ENCODE measurements around the gene LIN7B.
"Not testable (repeated sequence)": the region's sequence is repeated elsewhere in the genome, so short reads cannot be mapped to it uniquely, and the experiment has no call there.

The LIN7B gene

GRCh38 chr19:49141352-49141751 lies 27.2 kb downstream of the LIN7B start:
- no peak for DNase-seq (ENCODE audit: low spot score)
- CTCF ChIA-PET, result interaction anchor here (0.9 kb wide), 1 partner anchor 58 kb away, joined by 3 read pairs; no protein-coding TSS in a partner anchor
- POLR2A ChIA-PET (ENCODE audit: low non-redundant PET), result interaction anchor here (0.6 kb wide), 1 partner anchor 9 kb away, joined by 3 read pairs; no protein-coding TSS in a partner anchor
- TF ChIP-seq CTCF (conservative IDR thresholded peaks at IDR 0.05; ENCODE audit: low read depth), result no peak
- H3K27ac ChIP-seq, result no peak overlapping the region

GRCh38 chr19:49142866-49143335 lies 28.7 kb downstream of the LIN7B start:
- ChIA-PET POLR2A (ENCODE audit: low non-redundant PET) (no interaction called here), CTCF (interaction anchor here (0.6 kb wide), 1 partner anchor 112 kb away, joined by 5 read pairs; no protein-coding TSS in a partner anchor)
- TF ChIP-seq CTCF (conservative IDR thresholded peaks at IDR 0.05; ENCODE audit: low read depth), result no peak
- H3K27ac ChIP-seq, result peak overlapping the region; percentile 21
- DNase-seq (ENCODE audit: low spot score), result peak; percentile 95

DNA sequence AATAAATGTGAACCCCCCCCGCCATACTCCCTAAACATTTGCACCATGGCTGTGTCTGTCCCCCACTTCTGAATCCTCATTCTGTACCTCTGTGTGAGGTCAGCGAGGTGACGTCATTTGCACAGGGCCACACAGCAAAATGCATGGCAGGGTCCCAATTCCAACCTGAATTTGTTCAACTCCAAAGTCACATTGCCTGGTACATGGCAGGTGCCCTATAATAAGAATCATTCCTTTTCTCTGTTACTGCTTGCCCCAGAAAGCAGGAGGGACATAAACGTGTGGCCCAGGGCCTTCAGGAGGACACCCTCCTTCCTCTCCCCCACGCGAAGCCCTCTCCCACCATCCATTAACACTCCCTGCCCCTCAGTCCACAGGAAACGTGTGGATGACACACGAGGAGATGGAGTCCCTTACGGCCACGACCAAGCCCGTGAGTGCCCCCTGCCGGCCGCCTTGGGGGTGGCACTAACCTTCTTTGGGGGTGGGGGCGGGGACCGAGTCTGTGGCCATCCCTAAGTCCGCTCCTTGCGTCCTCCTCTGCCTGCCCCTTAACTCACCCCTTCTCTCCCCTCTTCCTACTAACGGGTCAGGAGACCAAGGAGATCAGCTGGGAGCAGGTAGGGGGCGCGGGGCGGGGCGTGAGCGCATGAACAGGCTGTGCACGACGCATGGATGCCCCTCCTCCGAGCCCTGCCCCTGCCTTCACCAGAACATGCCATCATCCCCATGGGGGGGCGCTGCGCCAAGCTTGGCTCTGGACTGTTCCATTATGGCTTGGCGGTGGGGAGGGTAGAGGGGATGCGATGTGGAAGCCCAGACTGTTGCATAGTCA lies 31.6 kb downstream of the LIN7B start:
- ChIA-PET CTCF (interaction anchor here (0.6 to 3.7 kb wide), 3 partner anchors 10 to 435 kb away, joined by 3 to 14 read pairs (median 3); partner anchors contain the start of gene NOSIP), POLR2A (ENCODE audit: low non-redundant PET) (no interaction called here)
- peak; percentile 69 for TF ChIP-seq CTCF (conservative IDR thresholded peaks at IDR 0.05; ENCODE audit: low read depth)
- DNase-seq (ENCODE audit: low spot score), result peak; percentile 31
- no peak overlapping the region for H3K27ac ChIP-seq

DNA sequence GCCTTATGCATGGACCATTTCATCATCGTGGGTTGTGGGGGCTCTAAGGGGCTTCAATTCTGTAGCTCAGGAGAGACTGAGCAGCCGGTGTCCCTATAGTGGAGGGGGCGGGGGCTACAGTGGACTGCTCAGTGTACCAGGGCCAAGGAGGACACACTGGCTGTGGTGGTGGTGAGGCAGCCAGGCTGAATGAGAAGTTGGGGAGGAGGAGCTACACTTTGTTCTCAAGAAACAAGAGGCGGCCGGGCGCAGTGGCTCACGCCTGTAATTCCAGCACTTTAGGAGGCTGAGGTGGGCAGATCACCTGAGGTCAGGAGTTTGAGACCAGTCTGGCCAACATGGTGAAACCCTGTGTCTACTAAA lies 32.2 kb downstream of the LIN7B start:
- DNase-seq (ENCODE audit: low spot score); POLR2A ChIA-PET (ENCODE audit: low non-redundant PET): not testable (repeated sequence)
- CTCF ChIA-PET, result interaction anchor here (0.6 to 3.7 kb wide), 3 partner anchors 11 to 434 kb away, joined by 3 to 14 read pairs (median 3); partner anchors contain the start of gene NOSIP
- H3K27ac ChIP-seq, result peak overlapping the region; percentile 7; the same call in 1 of the 2 replicates

- no peak for TF ChIP-seq CTCF (conservative IDR thresholded peaks at IDR 0.05; ENCODE audit: low read depth)
- ChIA-PET POLR2A (ENCODE audit: low non-redundant PET) (no interaction called here), CTCF (interaction anchor here (0.6 to 3.7 kb wide), 2 partner anchors 19 to 50 kb away, joined by 5 to 14 read pairs; no protein-coding TSS in a partner anchor)
- DNase-seq (ENCODE audit: low spot score), result no peak
- H3K27ac ChIP-seq, result no peak overlapping the region
Measured at GRCh38 chr19:49148044-49148682, 34.0 kb downstream of the LIN7B start.

GRCh38 chr19:49148784-49149651 lies 34.8 kb downstream of the LIN7B start:
- TF ChIP-seq CTCF (conservative IDR thresholded peaks at IDR 0.05; ENCODE audit: low read depth), result no peak
- ChIA-PET CTCF (interaction anchor here (0.6 to 3.7 kb wide), 3 partner anchors 20 to 61 kb away, joined by 4 to 14 read pairs (median 5); no protein-coding TSS in a partner anchor), POLR2A (ENCODE audit: low non-redundant PET) (interaction anchor here (0.8 kb wide), 1 partner anchor 22 kb away, joined by 8 read pairs; no protein-coding TSS in a partner anchor)
- peak; percentile 99 for DNase-seq (ENCODE audit: low spot score)
- H3K27ac ChIP-seq, result peak overlapping the region; percentile 87
